CD4-positive, alpha-beta T cell treated with Interferon alpha-2 for 1 hour (primary cell): ENCODE results near the gene ABHD11.
A peak's percentile ranks its signal among the peaks of the same experiment; 100 is the strongest.
"Not testable (repeated sequence)": the region's sequence is repeated elsewhere in the genome, so short reads cannot be mapped to it uniquely, and the experiment has no call there.

ENCODE experiments used
- DNase-seq, 2 donors: peaks; one replicate each; pipeline ENCODE4 v3.0.0-alpha.2; 2020 to 2022

The ABHD11 gene

GRCh38 chr7:73738612-73739386 lies at the start of gene ABHD11:
TSS of gene ABHD11 (minus strand) at chr7:73738802. CDS start at chr7:73738770, 32 bp downstream.
- DNase-seq: peak; percentile 96 to 99

- DNase-seq: not testable (repeated sequence)
These were observed 49.1 kb upstream of the ABHD11 start for GRCh38 chr7:73787786-73788048.

DNA sequence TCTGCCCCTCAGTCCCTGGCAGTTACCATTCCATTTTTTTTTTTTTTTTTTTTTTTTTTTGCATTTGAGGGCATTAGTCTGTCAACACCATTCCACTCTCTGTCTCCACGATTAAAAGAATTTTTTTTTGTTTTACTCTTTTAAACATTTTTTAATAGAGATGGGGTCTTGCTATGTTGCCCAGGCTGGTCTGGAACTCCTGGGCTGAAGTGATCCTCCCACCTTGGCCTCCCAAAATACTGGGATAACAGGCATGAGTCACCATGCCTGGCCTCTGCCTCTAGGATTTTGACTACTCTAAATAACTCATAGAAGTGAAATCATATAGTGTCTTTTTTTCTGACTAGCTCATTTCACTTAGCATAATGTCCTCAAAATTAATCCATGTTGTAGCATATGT lies 48.0 kb upstream of the ABHD11 start:
- no peak for DNase-seq

- no peak for DNase-seq
These were observed 40.9 kb upstream of the ABHD11 start for GRCh38 chr7:73779517-73779916.

DNA sequence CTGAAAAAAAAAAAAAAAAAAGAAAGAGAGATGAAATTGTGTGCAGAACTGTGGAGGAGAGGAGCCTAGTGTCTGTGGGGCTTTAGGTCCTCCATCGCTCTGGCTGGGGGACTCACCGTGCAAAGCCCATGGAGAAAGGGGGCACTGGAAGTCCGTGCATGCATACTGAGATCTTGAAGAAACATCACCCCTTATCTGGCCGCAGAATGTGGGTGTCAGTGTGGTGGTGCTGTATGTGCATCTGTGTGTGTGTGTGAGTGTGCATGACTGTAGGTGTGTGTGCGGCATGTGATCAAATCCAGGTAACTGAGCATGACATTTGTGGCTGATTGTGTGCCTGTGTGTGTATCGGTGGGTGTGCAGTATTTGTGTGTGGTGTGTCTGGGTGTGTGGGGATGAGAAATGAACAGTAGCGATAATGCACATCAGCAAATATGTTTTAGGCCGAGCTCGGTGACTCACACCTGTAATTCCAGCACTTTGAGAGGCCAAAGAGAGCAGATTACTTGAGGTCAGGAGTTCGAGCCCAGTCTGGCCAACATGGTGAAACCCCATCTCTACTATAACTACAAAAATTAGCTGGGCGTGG lies 40.3 kb upstream of the ABHD11 start:
- DNase-seq: no peak

DNA sequence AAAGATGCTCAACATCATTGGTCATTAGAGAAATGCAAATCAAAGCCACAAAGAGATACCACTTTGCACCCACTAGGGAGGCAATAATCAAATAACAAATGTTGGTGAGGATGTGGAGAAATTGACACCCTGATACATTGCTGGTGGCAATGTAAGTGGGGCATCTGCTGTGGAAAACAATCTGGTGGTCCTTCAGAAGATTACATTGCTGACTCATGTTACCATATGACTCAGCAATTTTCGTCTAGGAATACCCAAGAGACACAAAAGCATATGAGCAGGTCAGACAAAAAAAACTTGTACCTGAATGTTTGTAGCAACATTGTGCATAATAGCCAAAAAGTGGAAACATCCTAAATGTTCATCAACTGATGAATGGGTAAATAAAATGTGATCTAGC lies 36.3 kb upstream of the ABHD11 start:
- no peak for DNase-seq

DNA sequence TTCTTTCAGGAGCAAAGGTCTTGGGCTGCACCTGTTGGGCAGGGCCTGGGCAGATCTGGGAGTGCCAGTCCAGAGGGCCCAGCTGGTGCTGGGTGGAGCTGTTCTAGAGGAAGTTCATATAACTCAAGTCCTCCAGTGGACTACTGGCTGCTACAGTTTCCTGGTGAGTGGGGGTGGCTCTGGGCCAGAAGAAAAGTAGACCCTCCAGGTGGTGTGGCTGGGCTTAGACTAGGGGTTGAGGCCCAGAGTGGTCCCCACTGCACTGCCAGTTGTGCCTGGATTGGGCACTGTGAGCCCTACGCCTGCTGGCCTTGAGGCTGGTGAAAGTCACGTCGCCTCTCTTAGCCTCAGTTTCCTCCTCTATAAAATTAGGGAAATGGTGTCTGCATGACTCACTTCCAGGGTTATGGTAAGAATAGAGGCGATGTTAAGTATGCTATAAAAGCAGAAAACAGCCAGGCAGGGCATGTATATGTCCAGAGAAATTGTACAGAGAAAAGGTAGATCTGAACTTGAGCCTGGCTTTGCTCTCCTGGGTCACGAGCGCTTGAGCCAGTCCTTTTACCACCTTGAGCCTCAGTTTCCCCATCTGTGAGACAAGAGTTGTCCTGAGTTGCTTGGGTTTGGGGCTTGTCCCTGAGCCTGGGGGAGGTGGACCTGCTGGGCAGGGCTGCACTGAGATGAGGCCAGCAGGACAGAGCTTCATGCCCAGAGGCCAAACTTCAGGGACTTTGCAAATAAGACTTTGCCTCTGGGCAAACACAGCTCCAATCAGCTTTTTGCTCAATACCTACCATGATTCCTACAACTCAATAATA lies 35.3 kb upstream of the ABHD11 start:
- no peak for DNase-seq

- DNase-seq: no peak
These were observed 32.5 kb upstream of the ABHD11 start for GRCh38 chr7:73770860-73771670.

- DNase-seq: no peak
These were observed 31.6 kb upstream of the ABHD11 start, which contains the start of gene CLDN3 for GRCh38 chr7:73770002-73770859. TSS of gene CLDN3 (minus strand) at chr7:73770270. CDS start at chr7:73770049, 221 bp downstream.

DNA sequence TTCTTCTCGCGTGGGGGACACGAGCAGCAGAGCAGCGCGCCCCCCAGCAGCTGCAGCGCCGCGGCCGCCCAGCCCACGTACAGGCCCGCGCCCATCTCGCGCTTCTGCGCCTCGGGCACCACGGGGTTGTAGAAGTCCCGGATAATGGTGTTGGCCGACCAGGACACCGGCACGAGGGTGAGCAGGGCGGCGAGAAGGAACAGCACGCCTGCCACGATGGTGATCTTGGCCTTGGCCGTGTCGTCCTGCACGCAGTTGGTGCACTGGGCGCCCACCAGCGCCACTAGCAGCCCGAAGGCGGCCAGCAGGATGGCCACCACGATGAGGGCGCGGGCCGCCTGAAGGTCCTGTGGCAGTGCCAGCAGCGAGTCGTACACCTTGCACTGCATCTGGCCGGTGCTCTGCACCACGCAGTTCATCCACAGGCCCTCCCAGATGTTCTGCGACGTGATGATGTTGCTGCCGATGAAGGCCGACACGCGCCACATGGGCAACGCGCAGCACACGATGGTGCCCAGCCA lies 30.9 kb upstream of the ABHD11 start:
- DNase-seq: no peak

- no peak for DNase-seq
These were observed 30.3 kb upstream of the ABHD11 start for GRCh38 chr7:73768641-73769480.

DNA sequence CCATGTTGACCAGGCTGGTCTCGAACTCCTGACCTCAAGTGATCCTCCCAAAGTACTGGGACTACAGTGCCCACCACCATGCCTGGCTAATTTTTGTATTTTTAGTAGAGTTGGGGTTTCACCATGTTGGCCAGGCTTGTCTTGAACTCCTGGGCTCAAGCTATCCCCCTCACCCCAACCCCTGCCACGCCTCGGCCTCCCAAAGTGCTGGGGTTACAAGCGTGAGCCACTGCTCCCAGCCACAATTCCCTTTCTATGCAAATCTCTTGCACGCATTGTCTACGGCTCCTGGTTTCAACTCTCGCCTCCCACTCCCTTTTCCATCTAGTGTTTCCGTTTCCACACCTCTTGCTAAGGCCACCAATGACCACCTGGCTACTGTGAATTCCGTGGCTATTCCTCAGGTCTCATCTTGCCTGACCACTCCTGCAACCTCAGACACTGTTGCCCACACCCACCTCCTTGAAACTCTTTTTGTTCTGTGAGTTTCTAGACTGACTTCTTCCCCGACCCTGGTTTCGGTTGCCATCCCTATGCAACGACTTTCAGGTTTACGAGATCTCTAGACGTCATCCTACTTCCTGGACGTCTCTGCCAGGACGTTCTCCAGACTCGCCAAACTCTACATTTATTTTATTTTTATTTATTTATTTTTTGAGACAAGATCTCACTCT lies 28.1 kb upstream of the ABHD11 start:
- DNase-seq: no peak

DNA sequence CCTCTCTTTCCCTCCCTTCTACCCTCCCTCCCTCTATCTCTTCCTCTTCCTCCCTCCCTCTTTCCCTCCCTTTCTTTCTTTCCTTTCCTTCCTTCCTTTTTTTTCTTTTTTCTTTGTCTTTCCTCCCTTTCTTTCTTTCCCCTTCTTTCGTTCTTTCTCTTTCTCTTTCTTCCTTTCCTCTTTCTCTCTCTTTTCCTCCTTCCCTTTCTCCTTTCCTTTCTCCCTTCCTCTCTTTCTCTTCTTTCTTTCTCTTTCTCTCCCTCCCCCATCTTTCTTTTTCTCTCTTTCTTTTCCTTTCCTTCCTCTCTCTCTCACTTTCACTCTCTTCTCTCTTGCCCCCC lies 24.0 kb upstream of the ABHD11 start:
- DNase-seq: no peak

GRCh38 chr7:73761854-73762658 lies 23.5 kb upstream of the ABHD11 start:
- no peak for DNase-seq

GRCh38 chr7:73758581-73759138 lies 20.1 kb upstream of the ABHD11 start:
- DNase-seq: no peak

- DNase-seq: no peak
These were observed 11.6 kb upstream of the ABHD11 start for GRCh38 chr7:73749931-73750776.

- DNase-seq: no peak
These were observed 7.8 kb upstream of the ABHD11 start for GRCh38 chr7:73746378-73746777.
